ENCODE measurements around the gene OPCML.

- TF ChIP-seq, protein P1, sequence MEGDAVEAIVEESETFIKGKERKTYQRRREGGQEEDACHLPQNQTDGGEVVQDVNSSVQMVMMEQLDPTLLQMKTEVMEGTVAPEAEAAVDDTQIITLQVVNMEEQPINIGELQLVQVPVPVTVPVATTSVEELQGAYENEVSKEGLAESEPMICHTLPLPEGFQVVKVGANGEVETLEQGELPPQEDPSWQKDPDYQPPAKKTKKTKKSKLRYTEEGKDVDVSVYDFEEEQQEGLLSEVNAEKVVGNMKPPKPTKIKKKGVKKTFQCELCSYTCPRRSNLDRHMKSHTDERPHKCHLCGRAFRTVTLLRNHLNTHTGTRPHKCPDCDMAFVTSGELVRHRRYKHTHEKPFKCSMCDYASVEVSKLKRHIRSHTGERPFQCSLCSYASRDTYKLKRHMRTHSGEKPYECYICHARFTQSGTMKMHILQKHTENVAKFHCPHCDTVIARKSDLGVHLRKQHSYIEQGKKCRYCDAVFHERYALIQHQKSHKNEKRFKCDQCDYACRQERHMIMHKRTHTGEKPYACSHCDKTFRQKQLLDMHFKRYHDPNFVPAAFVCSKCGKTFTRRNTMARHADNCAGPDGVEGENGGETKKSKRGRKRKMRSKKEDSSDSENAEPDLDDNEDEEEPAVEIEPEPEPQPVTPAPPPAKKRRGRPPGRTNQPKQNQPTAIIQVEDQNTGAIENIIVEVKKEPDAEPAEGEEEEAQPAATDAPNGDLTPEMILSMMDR (IDR thresholded peaks at IDR 0.05): no peak
- TF ChIP-seq POLR2A (IDR thresholded peaks at IDR 0.05; ENCODE audit: low read depth) (no peak), POLR2AphosphoS5 (IDR thresholded peaks at IDR 0.05) (no peak), EP300 (IDR thresholded peaks at IDR 0.05) (no peak)
These were observed 755.0 kb downstream of the OPCML start for GRCh38 chr11:132777067-132777975.

Data from esophagus muscularis mucosa (tissue), 4 donors.